HepG2 (cell line): Measurements from ENCODE around the gene HOXA13. TPM values are rescaled to one million over a fixed set of nuclear protein-coding genes. Genes with fewer than 3 reads are reported as not detected.

Experiments used
- ATAC-seq: fragments of 200-7000 bp; cut with Tn5 transposase; 3 replicates; pipeline ENCODE4 v1.9.1; 2020; ENCODE audit warnings: mild to moderate bottlenecking, moderate library complexity
- BruUV-seq: library from RNA; stranded (reverse); fragments of 400-500 nt; replicated peaks from 2 replicates; lab custom pipeline; 2021; lab: Mats Ljungman, UMichigan
- CTCF ChIA-PET: fragments of 300-600 bp; formaldehyde crosslinking; extraction: SDS; loops from one replicate; lab custom pipeline; 2021; ENCODE audit warnings: low total read pairs, inconsistent platforms, low intra/inter-chr PET ratio; lab: Yijun Ruan, JAX
- POLR2A ChIA-PET: fragments of 350-600 bp; sonication (Branson Sonifier 250); formaldehyde crosslinking; loops from one replicate; lab custom pipeline; 2020; ENCODE audit warnings: antibody characterized with exemption, inconsistent platforms; lab: Yijun Ruan, JAX
- DNase-seq: peaks from one replicate; pipeline ENCODE4 v3.0.0-alpha.2; 2015; ENCODE audit warnings: low spot score
- FAIRE-seq: peaks from 3 replicates; lab custom pipeline; 2011; peaks lifted over from hg19 to GRCh38; lab: Jason Lieb, UNC
- H2AFZ ChIP-seq: one replicate; pipeline ENCODE4 v1.6.1; 2011; ENCODE audit warnings: low read length, inconsistent platforms
- H3K27ac ChIP-seq: fragments of 300-600 bp; 3 replicates; pipeline ENCODE4 v1.8.0; 2011; ENCODE audit warnings: mixed run types, mild to moderate bottlenecking, mixed read lengths, low read length, inconsistent platforms; ENCODE audit not compliant: insufficient read depth; ENCODE audit errors: extremely low read length
- H3K27me3 ChIP-seq, 2 experiments: fragments of 200-600 bp in 1 of 2; 2 replicates in 1 of 2; 3 replicates in 1 of 2; pipeline versions ENCODE4 v1.6.0 to v1.8.0; 2011; ENCODE audit warnings: low read length in 2 of 2, mild to moderate bottlenecking in 2 of 2, moderate library complexity in 2 of 2, inconsistent platforms in 1 of 2; ENCODE audit not compliant: insufficient read depth in 2 of 2, control insufficient read depth in 1 of 2
- H3K36me3 ChIP-seq, 2 experiments: fragments of 200-600 bp in 1 of 2; replicated peaks in 1 of 2; 2 replicates in 1 of 2; 3 replicates in 1 of 2; pipeline versions ENCODE4 v1.5.1 to v1.8.0; 2011; ENCODE audit warnings: low read length in 2 of 2, inconsistent platforms in 1 of 2; ENCODE audit not compliant: insufficient read depth in 2 of 2, control insufficient read depth in 1 of 2
- H3K4me1 ChIP-seq: 2 replicates; pipeline ENCODE4 v1.5.1; 2012; ENCODE audit warnings: low read length, inconsistent platforms; ENCODE audit not compliant: insufficient read depth
- H3K4me2 ChIP-seq: 2 replicates; pipeline ENCODE4 v1.6.0; 2011; ENCODE audit warnings: low read depth, low read length, inconsistent platforms
- H3K4me3 ChIP-seq, 3 experiments: fragments of 200-600 bp in 1 of 3; sonication (generic), shearing (Covaris generic) in 1 of 3; replicated peaks in 1 of 3; 2 replicates each; pipeline ENCODE4 v1.5.1; 2011 to 2016; ENCODE audit warnings: low read length in 3 of 3, inconsistent platforms in 2 of 3, low read depth in 2 of 3, mild to moderate bottlenecking in 2 of 3, control low read depth in 1 of 3, mixed read lengths in 1 of 3; ENCODE audit not compliant: insufficient read depth in 1 of 3
- H3K79me2 ChIP-seq: one replicate; pipeline ENCODE4 v1.6.1; 2011; ENCODE audit warnings: low read length, inconsistent platforms; ENCODE audit not compliant: insufficient read depth
- H3K9ac ChIP-seq: 2 replicates; pipeline ENCODE4 v1.6.0; 2011; ENCODE audit warnings: mild to moderate bottlenecking, low read depth, low read length, inconsistent platforms; ENCODE audit not compliant: insufficient read depth
- H3K9me3 ChIP-seq: 2 replicates; pipeline ENCODE4 v1.5.1; 2012; ENCODE audit warnings: mild to moderate bottlenecking, low read length
- H4K20me1 ChIP-seq: 2 replicates; pipeline ENCODE4 v1.6.0; 2011; ENCODE audit warnings: inconsistent platforms, mild to moderate bottlenecking, low read length, moderate library complexity; ENCODE audit not compliant: insufficient read depth
- HNRNPLL ChIP-seq: fragments of 200-400 bp; formaldehyde crosslinking; IDR thresholded peaks from 2 replicates; pipeline ENCODE4 v1.6.1; 2017; ENCODE audit warnings: mild to moderate bottlenecking, low read depth, low read length; ENCODE audit not compliant: poor library complexity, severe bottlenecking
- RFXANK ChIP-seq: IDR thresholded peaks from 2 replicates; pipeline ENCODE4 v1.6.1; 2016
- WGBS: methylation state at CpG from one replicate; pipeline ENCODE4 v1.1.6; 2017; ENCODE audit warnings: low lambda C conversion rate; 5-methylcytosine and 5-hydroxymethylcytosine counted together
- in situ Hi-C: cut with HindIII; loops from 2 replicates; pipeline ENCODE4 v1.10.0; 2017; ENCODE audit warnings: low pct_unique_long_range_greater_than_20kb; ENCODE audit not compliant: extremely low pct_ligation_motif_present
- intact Hi-C: fragments of 100-400 bp; cut with micrococcal nuclease; formaldehyde crosslinking; loops from one replicate; pipeline ENCODE4 v1.10.0; 2022; ENCODE audit not compliant: unreplicated experiment
- polyA plus RNA-seq, 8 experiments: library from polyadenylated mRNA; depleted of rRNA in 3 of 8; stranded (reverse) in 7 of 8; unstranded in 1 of 8; fragments of >200 nt; fragmentation: Illumina TruSeq in 4 of 8; extraction: Trizol in 4 of 8; gene quantifications; 2 replicates each; pipeline versions ENCODE4 v1.2.1 to v1.2.3, GENCODE V29; 2011 to 2016; ENCODE audit warnings: low read depth in 4 of 8, missing spikeins in 1 of 8, mixed read lengths in 1 of 8; ENCODE audit not compliant: insufficient read depth in 1 of 8
- total RNA-seq, 5 experiments: library from RNA; depleted of rRNA; stranded (reverse); fragments of >200 nt; fragmentation: Illumina TruSeq; extraction: Trizol; gene quantifications; 2 replicates each; pipeline ENCODE4 v1.2.3, GENCODE V29; 2016; ENCODE audit warnings: low read depth in 1 of 5
- TF ChIP-seq, protein P1 (sequence below): sonication (generic); formaldehyde crosslinking; IDR thresholded peaks from 2 replicates; pipeline ENCODE4 v1.4.0; 2020; ENCODE audit warnings: missing genetic modification reagents
- TF ChIP-seq, protein P2 (sequence below): sonication (generic); formaldehyde crosslinking; IDR thresholded peaks from 2 replicates; pipeline ENCODE4 v1.5.1; 2020; ENCODE audit warnings: mild to moderate bottlenecking, missing genetic modification reagents, moderate library complexity

The HOXA13 gene
- total and polyA plus RNA-seq, 2 of the 13 experiments (the other 11 are each of a cell fraction or from before 2014, with no cell fraction given) = 0.01 to 0.04 TPM

DNA sequence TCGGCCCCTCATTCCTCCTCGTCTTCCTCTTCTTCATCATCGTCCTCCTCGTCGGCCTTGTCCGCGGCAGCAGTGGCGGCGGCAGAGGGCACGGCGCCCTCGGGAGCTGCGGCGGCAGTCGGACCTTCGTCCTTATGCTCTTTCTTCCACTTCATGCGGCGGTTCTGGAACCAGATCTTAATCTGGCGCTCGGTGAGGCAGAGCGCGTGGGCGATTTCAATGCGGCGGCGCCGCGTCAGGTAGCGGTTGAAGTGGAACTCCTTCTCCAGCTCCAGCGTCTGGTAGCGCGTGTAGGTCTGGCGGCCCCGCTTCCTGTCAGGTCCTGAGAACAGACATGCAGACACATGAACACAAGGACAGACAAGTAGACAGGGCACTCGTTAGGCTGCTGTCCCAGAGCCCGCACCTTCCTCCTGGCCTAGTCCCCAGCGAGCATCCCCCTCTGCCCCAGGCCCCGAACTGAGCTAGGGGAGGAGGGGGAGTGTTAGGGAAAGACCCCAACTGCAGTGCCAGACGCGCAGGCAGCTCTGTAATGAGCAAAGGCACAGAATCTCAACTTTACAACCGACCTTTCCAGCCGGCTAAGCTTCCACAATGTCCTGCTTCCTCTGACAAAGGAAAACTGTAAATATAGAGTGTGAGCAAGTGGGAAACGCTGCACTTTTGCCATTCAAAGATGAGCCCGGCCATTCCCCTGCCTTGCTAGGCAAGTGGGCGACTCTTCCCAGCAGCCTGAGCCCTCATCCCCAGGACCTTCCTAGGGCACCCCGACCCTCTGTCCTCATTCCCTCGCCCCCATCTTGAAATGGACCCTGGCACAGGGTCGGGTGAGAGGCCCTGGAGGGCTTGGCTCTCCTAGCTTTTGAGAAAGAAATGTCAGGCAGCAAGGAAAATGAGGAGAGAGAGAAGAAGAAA lies 44.7 kb downstream of the HOXA13 start:
- DNase-seq (no peak), FAIRE-seq (no peak), ATAC-seq (no peak)
- Histone ChIP-seq H4K20me1 (no peaks in the 10 kb centered on the region), H3K4me1 (peaks cover 30% of the 10 kb centered on the region), H3K9me3 (no peaks in the 10 kb centered on the region), H2AFZ (no peak overlapping the region), H3K27ac (no peak overlapping the region), H3K79me2 (no peaks in the 10 kb centered on the region), H3K4me3 (peak overlapping the region in 1 of 3 experiments; percentile 14; a peak in 2 of 6 replicates), H3K4me2 (peak overlapping the region; percentile 52), H3K36me3 (no peaks in the 10 kb centered on the region), H3K27me3 (peaks cover 6 to 61% of the 10 kb centered on the region in 2 experiments), H3K9ac (no peak overlapping the region)
- 47% methylated on average over 34 of the region's 48 CpGs for WGBS
- POLR2A ChIA-PET = no interaction called here
- TF ChIP-seq, protein P1, sequence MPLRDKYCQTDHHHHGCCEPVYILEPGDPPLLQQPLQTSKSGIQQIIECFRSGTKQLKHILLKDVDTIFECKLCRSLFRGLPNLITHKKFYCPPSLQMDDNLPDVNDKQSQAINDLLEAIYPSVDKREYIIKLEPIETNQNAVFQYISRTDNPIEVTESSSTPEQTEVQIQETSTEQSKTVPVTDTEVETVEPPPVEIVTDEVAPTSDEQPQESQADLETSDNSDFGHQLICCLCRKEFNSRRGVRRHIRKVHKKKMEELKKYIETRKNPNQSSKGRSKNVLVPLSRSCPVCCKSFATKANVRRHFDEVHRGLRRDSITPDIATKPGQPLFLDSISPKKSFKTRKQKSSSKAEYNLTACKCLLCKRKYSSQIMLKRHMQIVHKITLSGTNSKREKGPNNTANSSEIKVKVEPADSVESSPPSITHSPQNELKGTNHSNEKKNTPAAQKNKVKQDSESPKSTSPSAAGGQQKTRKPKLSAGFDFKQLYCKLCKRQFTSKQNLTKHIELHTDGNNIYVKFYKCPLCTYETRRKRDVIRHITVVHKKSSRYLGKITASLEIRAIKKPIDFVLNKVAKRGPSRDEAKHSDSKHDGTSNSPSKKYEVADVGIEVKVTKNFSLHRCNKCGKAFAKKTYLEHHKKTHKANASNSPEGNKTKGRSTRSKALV (CRISPR knock-in tag) = 0 out of 2 replicates have a peak, but pooled peaks have one; percentile 35
- TF ChIP-seq HNRNPLL = peak; percentile 15
- TF ChIP-seq RFXANK = no peak
- TF ChIP-seq, protein P2, sequence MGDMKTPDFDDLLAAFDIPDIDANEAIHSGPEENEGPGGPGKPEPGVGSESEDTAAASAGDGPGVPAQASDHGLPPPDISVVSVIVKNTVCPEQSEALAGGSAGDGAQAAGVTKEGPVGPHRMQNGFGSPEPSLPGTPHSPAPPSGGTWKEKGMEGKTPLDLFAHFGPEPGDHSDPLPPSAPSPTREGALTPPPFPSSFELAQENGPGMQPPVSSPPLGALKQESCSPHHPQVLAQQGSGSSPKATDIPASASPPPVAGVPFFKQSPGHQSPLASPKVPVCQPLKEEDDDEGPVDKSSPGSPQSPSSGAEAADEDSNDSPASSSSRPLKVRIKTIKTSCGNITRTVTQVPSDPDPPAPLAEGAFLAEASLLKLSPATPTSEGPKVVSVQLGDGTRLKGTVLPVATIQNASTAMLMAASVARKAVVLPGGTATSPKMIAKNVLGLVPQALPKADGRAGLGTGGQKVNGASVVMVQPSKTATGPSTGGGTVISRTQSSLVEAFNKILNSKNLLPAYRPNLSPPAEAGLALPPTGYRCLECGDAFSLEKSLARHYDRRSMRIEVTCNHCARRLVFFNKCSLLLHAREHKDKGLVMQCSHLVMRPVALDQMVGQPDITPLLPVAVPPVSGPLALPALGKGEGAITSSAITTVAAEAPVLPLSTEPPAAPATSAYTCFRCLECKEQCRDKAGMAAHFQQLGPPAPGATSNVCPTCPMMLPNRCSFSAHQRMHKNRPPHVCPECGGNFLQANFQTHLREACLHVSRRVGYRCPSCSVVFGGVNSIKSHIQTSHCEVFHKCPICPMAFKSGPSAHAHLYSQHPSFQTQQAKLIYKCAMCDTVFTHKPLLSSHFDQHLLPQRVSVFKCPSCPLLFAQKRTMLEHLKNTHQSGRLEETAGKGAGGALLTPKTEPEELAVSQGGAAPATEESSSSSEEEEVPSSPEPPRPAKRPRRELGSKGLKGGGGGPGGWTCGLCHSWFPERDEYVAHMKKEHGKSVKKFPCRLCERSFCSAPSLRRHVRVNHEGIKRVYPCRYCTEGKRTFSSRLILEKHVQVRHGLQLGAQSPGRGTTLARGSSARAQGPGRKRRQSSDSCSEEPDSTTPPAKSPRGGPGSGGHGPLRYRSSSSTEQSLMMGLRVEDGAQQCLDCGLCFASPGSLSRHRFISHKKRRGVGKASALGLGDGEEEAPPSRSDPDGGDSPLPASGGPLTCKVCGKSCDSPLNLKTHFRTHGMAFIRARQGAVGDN (CRISPR knock-in tag) = peak; percentile 21; the same call in 1 of the 2 replicates
- intact Hi-C loops = no loop called here
- BruUV-seq = no TSS peak
- CTCF ChIA-PET = no interaction called here
- in situ Hi-C loops = loop anchor here (5.0 to 25.0 kb wide), 2 partner anchors 788 to 1068 kb away; no protein-coding TSS in a partner anchor
